Lower leg skin (tissue), 4 donors: ENCODE results near the gene DNASE2. TPM values are rescaled to one million over a fixed set of nuclear protein-coding genes. Genes with fewer than 3 reads are reported as not detected.
"Not testable (repeated sequence)": the region's sequence is repeated elsewhere in the genome, so short reads cannot be mapped to it uniquely, and the experiment has no call there.

Experiments used
- DNase-seq, 2 donors: peaks; one replicate each; pipeline ENCODE4 v3.0.0-alpha.2; 2019; ENCODE audit warnings: low spot score in 2 of 2
- H3K4me3 ChIP-seq: fragments of 200-600 bp; sonication (generic); 2 replicates; pipeline ENCODE4 v1.5.1; 2017; ENCODE audit warnings: mild to moderate bottlenecking, low read depth; ENCODE audit not compliant: poor library complexity, severe bottlenecking
- POLR2A ChIP-seq, 2 donors: fragments of 450-650 bp; IDR thresholded peaks; one replicate each; pipeline ENCODE4 v1.6.1; 2016 to 2017; ENCODE audit warnings: antibody characterized with exemption in 2 of 2, mild to moderate bottlenecking in 1 of 2, moderate library complexity in 1 of 2
- WGBS, 2 donors: methylation state at CpG; one replicate each; pipeline ENCODE4 v1.1.5; 2018; 5-methylcytosine and 5-hydroxymethylcytosine counted together
- intact Hi-C: fragments of 100-400 bp; cut with DNase I; formaldehyde crosslinking; loops from one replicate; pipeline ENCODE4 v1.15.0; 2023; ENCODE audit warnings: low total_unique reads
- total RNA-seq, 4 donors: library from RNA; depleted of rRNA; stranded (reverse); fragments of >200 nt; gene quantifications; one replicate each; pipeline ENCODE4 v1.1.0, GENCODE V29; 2016
- TF ChIP-seq, protein P1 (sequence below), 3 donors: fragments of 450-650 bp; IDR thresholded peaks; one replicate each; pipeline ENCODE4 v1.5.1; 2016; ENCODE audit warnings: antibody characterized with exemption in 3 of 3, mild to moderate bottlenecking in 3 of 3, moderate library complexity in 2 of 3

DNASE2 gene
- total RNA-seq, 4 donors from 2014 or later, result 31.8 to 50.6 (median 36.6) TPM

DNA sequence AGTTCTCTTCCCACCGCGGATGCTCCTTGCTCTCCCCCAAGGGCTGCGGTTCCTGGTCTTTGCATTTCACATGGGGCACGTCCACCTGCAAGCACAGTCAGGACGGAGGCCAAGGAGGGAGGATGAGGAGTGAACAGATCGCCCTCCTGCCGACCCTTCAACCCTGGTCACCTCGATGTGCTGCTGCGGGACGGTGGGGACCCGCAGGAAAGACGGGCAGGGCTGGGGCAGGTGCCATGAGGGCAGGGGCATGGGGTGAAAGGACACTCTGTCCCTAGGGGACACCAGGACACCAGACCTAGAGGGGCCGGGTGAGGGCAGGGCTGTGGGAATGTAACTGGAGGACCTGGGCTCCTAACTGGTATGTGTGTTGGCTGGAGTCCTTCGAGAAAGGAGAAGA, 37.0 kb upstream of the DNASE2 start:
- TF ChIP-seq, protein P1, sequence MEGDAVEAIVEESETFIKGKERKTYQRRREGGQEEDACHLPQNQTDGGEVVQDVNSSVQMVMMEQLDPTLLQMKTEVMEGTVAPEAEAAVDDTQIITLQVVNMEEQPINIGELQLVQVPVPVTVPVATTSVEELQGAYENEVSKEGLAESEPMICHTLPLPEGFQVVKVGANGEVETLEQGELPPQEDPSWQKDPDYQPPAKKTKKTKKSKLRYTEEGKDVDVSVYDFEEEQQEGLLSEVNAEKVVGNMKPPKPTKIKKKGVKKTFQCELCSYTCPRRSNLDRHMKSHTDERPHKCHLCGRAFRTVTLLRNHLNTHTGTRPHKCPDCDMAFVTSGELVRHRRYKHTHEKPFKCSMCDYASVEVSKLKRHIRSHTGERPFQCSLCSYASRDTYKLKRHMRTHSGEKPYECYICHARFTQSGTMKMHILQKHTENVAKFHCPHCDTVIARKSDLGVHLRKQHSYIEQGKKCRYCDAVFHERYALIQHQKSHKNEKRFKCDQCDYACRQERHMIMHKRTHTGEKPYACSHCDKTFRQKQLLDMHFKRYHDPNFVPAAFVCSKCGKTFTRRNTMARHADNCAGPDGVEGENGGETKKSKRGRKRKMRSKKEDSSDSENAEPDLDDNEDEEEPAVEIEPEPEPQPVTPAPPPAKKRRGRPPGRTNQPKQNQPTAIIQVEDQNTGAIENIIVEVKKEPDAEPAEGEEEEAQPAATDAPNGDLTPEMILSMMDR (IDR thresholded peaks at IDR 0.05), result no peak
- no peak for TF ChIP-seq POLR2A (IDR thresholded peaks at IDR 0.05)
- DNase-seq, result no peak
- 90 to 92% methylated on average over 14 of the region's 14 CpGs for WGBS, 2 donors
- no peak overlapping the region for H3K4me3 ChIP-seq
- intact Hi-C loops, result no loop called here

DNA sequence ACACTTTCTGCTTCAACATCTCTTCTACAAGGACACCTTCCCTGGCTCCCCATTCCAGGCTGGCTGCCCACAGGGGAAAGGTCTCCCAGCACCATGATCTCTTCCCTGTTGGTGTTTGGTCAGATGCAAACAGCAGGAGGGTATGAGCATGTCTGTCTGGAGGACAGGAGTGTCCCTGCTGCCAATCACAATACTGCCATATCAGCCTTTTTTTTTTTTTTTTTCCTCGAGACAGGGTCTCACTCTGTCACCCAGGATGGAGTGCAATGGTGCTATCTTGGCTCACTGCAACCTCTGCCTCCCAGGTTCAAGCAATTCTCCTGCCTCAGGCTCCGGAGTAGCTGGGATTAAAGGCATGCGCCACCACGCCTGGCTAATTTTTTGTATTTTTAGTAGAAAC, 34.6 kb upstream of the DNASE2 start:
- WGBS, 2 donors, result 88 to 93% methylated on average over 4 of the region's 4 CpGs
- DNase-seq, intact Hi-C loops, H3K4me3 ChIP-seq: not testable (repeated sequence)

DNA sequence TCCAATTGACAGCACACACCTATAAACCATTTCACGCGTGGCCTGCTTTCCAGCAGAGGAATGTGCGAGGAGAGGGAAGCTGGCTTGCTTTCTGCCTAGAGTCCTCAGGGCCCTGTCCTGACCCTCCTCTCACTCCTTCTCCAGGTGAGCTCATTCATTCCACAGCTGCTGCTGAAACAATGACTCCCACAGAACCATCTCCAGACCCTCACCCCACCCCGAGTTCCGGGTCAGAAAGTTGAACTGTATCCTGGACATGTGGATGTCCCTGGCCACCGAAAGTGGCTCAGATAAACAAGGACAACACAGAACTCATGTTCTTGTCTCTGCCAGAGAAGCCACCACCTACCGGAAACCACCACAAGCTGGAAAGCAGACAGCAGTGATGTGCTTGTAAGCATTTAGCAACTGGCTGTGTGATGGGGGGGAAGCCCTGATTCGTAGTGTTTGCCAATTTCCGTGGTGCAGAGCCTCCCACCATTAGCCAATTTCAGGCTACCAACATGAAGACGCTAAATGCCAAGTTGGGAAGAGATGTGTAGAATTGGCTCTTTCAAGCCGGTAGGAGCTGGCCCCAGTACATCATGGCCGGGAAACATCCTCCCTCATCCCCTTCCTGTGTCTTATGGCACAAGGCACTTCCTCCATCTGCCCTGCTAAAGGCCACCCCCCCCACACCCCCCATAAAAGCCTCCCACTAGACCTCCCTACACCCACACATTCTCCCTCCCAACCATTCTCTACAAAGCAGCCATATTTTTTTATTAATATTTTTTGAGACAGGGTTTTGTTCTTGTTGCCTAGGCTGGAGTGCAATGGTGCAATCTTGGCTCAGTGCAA, 32.8 kb upstream of the DNASE2 start:
- DNase-seq, result peak in 1 of 2 donors; percentile 47
- intact Hi-C loops, result no loop called here
- no peak overlapping the region for H3K4me3 ChIP-seq
- 38 to 41% methylated on average over 12 of the region's 12 CpGs for WGBS, 2 donors
- no peak for TF ChIP-seq POLR2A (IDR thresholded peaks at IDR 0.05)
- TF ChIP-seq, protein P1 (IDR thresholded peaks at IDR 0.05), result no peak

DNA sequence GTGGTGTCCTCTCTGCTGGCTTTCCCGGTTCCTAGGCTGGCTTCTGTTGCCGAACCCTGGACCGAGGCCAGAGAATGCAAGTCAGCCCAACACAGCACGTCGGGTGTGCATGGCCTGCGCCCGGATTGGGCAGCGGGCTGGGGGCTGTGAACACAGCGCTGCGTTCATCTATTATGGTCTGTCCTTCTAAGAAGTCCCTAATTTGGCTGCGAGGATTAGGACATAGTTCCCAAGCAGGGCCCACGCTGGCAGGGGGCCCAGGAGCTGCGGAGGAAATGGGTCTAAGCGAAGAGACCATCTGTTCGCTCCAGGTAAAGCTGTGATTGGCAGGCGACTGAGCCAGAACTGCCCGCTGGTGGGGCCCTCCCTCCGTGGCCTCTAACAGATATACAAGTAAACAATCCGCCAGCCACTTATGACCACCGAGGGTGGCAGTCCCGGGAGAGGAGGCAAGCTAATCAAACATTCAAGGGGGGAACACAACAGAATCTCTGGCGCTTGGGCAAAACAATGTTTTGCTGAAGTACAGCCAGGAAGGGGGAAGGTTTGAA, 31.8 kb upstream of the DNASE2 start:
- no peak overlapping the region for H3K4me3 ChIP-seq
- no peak for TF ChIP-seq POLR2A (IDR thresholded peaks at IDR 0.05)
- TF ChIP-seq, protein P1 (IDR thresholded peaks at IDR 0.05), result no peak
- WGBS, 2 donors, result 7 to 19% methylated on average over 22 of the region's 22 CpGs
- intact Hi-C loops, result no loop called here
- peak; percentile 48 to 94 for DNase-seq

DNA sequence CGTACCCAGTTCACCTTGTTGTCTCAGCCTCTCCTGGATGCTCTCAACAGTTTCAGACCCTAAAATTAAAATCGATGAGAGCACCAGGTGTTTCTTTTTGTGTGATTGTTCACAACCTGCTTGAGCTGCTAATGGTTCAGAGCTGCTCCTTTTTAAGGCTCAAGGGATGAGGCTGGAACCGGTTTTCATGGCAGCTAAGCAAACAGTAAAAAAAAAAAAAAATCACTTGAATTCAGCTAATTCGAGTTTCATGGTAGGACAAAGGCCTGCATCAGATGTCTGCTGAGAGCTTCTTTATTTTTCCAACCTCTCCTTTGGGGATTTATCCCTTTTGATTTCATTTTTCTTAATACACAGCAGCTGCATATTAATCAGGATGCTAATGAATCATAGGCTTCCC, 31.3 kb upstream of the DNASE2 start:
- H3K4me3 ChIP-seq, result no peak overlapping the region
- 23 to 41% methylated on average over 4 of the region's 4 CpGs for WGBS, 2 donors
- no peak for DNase-seq
- intact Hi-C loops, result no loop called here
- no peak for TF ChIP-seq POLR2A (IDR thresholded peaks at IDR 0.05)
- TF ChIP-seq, protein P1 (IDR thresholded peaks at IDR 0.05), result no peak

DNA sequence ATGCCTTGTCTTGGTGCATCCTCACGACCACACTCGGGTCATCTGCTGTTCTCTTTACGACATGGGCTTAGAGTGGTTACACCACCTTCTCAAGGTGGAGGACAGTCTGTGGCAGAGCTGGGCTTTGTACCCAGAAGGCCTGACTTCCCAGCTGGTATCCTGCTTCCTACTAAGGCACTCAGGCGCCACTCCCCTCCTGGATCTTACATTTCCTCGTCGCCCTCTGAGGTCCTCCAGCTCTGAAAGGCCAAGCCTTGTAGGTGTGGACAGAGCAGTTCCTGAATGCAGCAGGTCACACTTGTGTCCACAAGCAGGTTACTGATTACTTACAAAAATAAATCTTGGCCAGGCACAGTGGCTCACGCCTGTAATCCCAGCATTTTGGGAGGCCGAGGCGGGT, 25.9 kb upstream of the DNASE2 start:
- intact Hi-C loops, result no loop called here
- WGBS, 2 donors, result 85 to 88% methylated on average over 9 of the region's 9 CpGs
- no peak for DNase-seq
- TF ChIP-seq, protein P1 (IDR thresholded peaks at IDR 0.05), result no peak
- no peak for TF ChIP-seq POLR2A (IDR thresholded peaks at IDR 0.05)
- H3K4me3 ChIP-seq, result no peak overlapping the region
